H1 (cell line): Measurements from ENCODE around the gene PHLDB3. TPM values are rescaled to one million over a fixed set of nuclear protein-coding genes. Genes with fewer than 3 reads are reported as not detected.

ENCODE experiments used
- MAFK ChIP-seq: IDR thresholded peaks from 2 replicates; pipeline ENCODE4 v1.6.1; 2012; ENCODE audit warnings: low read depth, mild to moderate bottlenecking, improper control_type of control experiment, low read length
- polyA plus RNA-seq, 7 experiments: library from polyadenylated mRNA; depleted of rRNA in 3 of 7; stranded (reverse) in 5 of 7; unstranded in 2 of 7; fragments of >200 nt in 5 of 7; fragments of 200-250 nt in 2 of 7; gene quantifications; 1 replicate in 5 of 7; 2 replicates in 1 of 7; 4 replicates in 1 of 7; pipeline versions ENCODE4 v1.2.1 to v1.2.3, GENCODE V29; 2011 to 2013; ENCODE audit warnings: missing spikeins in 2 of 7, mixed read lengths in 2 of 7
- total RNA-seq: library from RNA; stranded (reverse); fragmentation: NEBNext Ultra II Directional; extraction: Animal tissue kit (Norgen Biotek cat#: 25700); gene quantifications from 2 replicates; pipeline ENCODE4 v1.2.1, GENCODE V29; 2021

PHLDB3 gene
- total and polyA plus RNA-seq, 2 of the 8 experiments (the other 6 are each of a cell fraction or from before 2014, with no cell fraction given) = 4.0 to 8.5 TPM

DNA sequence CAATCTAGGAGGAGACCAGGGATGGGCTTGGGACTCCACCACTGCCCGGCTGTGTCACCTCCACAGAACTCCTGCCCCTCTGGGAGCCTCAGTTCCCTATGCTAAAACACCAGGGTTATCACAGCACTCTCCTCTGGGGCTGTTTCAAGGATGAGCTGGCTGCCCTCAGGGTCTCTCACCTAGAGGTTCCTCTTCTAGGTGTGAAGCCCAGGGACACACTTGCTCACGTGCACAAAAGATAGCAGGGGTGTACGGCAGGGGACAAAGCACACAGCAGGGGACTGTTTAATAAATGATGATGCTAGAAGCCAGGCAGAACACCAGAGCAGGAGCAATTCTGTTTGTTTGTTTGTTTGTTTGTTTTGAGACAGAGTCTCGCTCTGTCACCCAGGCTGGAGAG, 22.4 kb downstream of the PHLDB3 start (continued):
- TF ChIP-seq MAFK = no peak
